ENCODE measurements around the gene TTC39B. TPM values are rescaled to one million over a fixed set of nuclear protein-coding genes. Genes with fewer than 3 reads are reported as not detected.

TTC39B gene
- total RNA-seq, 1 donor from 2014 or later = 7.0 TPM

- H3K4me1 ChIP-seq (ENCODE audit: insufficient read depth, low read length) = no peaks in the 10 kb centered on the region
- no peak overlapping the region for H3K4me3 ChIP-seq (ENCODE audit: insufficient read depth, low read depth, low read length)
- no peaks in the 10 kb centered on the region for H3K9me3 ChIP-seq (ENCODE audit: insufficient read depth, low read depth, low read length)
- no peaks in the 10 kb centered on the region for H3K79me2 ChIP-seq (ENCODE audit: insufficient read depth, low read length)
- TF ChIP-seq EZH2 (IDR thresholded peaks at IDR 0.05; ENCODE audit: insufficient read depth, low read length) = no peak
- TF ChIP-seq CTCF (IDR thresholded peaks at IDR 0.05; ENCODE audit: insufficient read depth, low read depth, low read length) = no peak
- FAIRE-seq (no peak), DNase-seq (ENCODE audit: low read depth) (peak; percentile 20)
- Mint-ChIP-seq H3K27me3 (ENCODE audit: low read depth, unreplicated experiment) (no peaks in the 10 kb centered on the region), H3K27ac (ENCODE audit: unreplicated experiment) (no peak overlapping the region), H3K36me3 (ENCODE audit: low read depth, unreplicated experiment) (peaks cover 7% of the 10 kb centered on the region), H3K4me3 (ENCODE audit: unreplicated experiment) (no peak overlapping the region), H3K4me1 (ENCODE audit: low read depth, unreplicated experiment) (peaks cover 11% of the 10 kb centered on the region), H3K9me3 (ENCODE audit: unreplicated experiment) (peaks cover 3% of the 10 kb centered on the region)
- H2AFZ ChIP-seq (ENCODE audit: low read depth, low read length) = no peak overlapping the region
- no peaks in the 10 kb centered on the region for H3K36me3 ChIP-seq (ENCODE audit: insufficient read depth, low read length)
- H3K27ac ChIP-seq (ENCODE audit: low read depth, low read length) = no peak overlapping the region
- no peak overlapping the region for H3K4me2 ChIP-seq (ENCODE audit: low read length)
- no peak overlapping the region for H3K9ac ChIP-seq (ENCODE audit: low read length)
- no peaks in the 10 kb centered on the region for H4K20me1 ChIP-seq (ENCODE audit: insufficient read depth, low read length)
- no peaks in the 10 kb centered on the region for H3K27me3 ChIP-seq (ENCODE audit: insufficient read depth, low read length)
Observed at GRCh38 chr9:15205632-15206420, 101.2 kb downstream of the TTC39B start.

- Mint-ChIP-seq H3K27ac (ENCODE audit: unreplicated experiment) (no peak overlapping the region), H3K4me1 (ENCODE audit: low read depth, unreplicated experiment) (peaks cover 9% of the 10 kb centered on the region), H3K27me3 (ENCODE audit: low read depth, unreplicated experiment) (no peaks in the 10 kb centered on the region), H3K9me3 (ENCODE audit: unreplicated experiment) (peaks cover 3% of the 10 kb centered on the region), H3K4me3 (ENCODE audit: unreplicated experiment) (no peak overlapping the region), H3K36me3 (ENCODE audit: low read depth, unreplicated experiment) (peaks cover 5% of the 10 kb centered on the region)
- FAIRE-seq = no peak
- no peak for DNase-seq (ENCODE audit: low read depth)
- TF ChIP-seq CTCF (IDR thresholded peaks at IDR 0.05; ENCODE audit: insufficient read depth, low read depth, low read length) (no peak), EZH2 (IDR thresholded peaks at IDR 0.05; ENCODE audit: insufficient read depth, low read length) (no peak)
- H3K9ac ChIP-seq (ENCODE audit: low read length) = no peak overlapping the region
- no peak overlapping the region for H3K4me2 ChIP-seq (ENCODE audit: low read length)
- H2AFZ ChIP-seq (ENCODE audit: low read depth, low read length) = no peak overlapping the region
- no peak overlapping the region for H3K4me3 ChIP-seq (ENCODE audit: insufficient read depth, low read depth, low read length)
- no peaks in the 10 kb centered on the region for H3K4me1 ChIP-seq (ENCODE audit: insufficient read depth, low read length)
- no peaks in the 10 kb centered on the region for H4K20me1 ChIP-seq (ENCODE audit: insufficient read depth, low read length)
- no peaks in the 10 kb centered on the region for H3K79me2 ChIP-seq (ENCODE audit: insufficient read depth, low read length)
- no peaks in the 10 kb centered on the region for H3K27me3 ChIP-seq (ENCODE audit: insufficient read depth, low read length)
- no peak overlapping the region for H3K27ac ChIP-seq (ENCODE audit: low read depth, low read length)
- no peaks in the 10 kb centered on the region for H3K9me3 ChIP-seq (ENCODE audit: insufficient read depth, low read depth, low read length)
- H3K36me3 ChIP-seq (ENCODE audit: insufficient read depth, low read length) = no peaks in the 10 kb centered on the region
Observed at GRCh38 chr9:15203581-15203980, 103.4 kb downstream of the TTC39B start.

GRCh38 chr9:15200111-15200510 lies 106.9 kb downstream of the TTC39B start:
- Mint-ChIP-seq H3K9me3 (ENCODE audit: unreplicated experiment) (peaks cover 8% of the 10 kb centered on the region), H3K4me1 (ENCODE audit: low read depth, unreplicated experiment) (no peaks in the 10 kb centered on the region), H3K27me3 (ENCODE audit: low read depth, unreplicated experiment) (no peaks in the 10 kb centered on the region), H3K4me3 (ENCODE audit: unreplicated experiment) (no peak overlapping the region), H3K36me3 (ENCODE audit: low read depth, unreplicated experiment) (peaks cover 16% of the 10 kb centered on the region), H3K27ac (ENCODE audit: unreplicated experiment) (no peak overlapping the region)
- no peaks in the 10 kb centered on the region for H3K79me2 ChIP-seq (ENCODE audit: insufficient read depth, low read length)
- no peak for FAIRE-seq
- TF ChIP-seq CTCF (IDR thresholded peaks at IDR 0.05; ENCODE audit: insufficient read depth, low read depth, low read length) (no peak), EZH2 (IDR thresholded peaks at IDR 0.05; ENCODE audit: insufficient read depth, low read length) (no peak)
- H3K27ac ChIP-seq (ENCODE audit: low read depth, low read length) = no peak overlapping the region
- no peak overlapping the region for H3K4me2 ChIP-seq (ENCODE audit: low read length)
- DNase-seq (ENCODE audit: low read depth) = no peak
- no peak overlapping the region for H3K4me3 ChIP-seq (ENCODE audit: insufficient read depth, low read depth, low read length)
- H3K9ac ChIP-seq (ENCODE audit: low read length) = no peak overlapping the region
- no peak overlapping the region for H2AFZ ChIP-seq (ENCODE audit: low read depth, low read length)
- no peaks in the 10 kb centered on the region for H4K20me1 ChIP-seq (ENCODE audit: insufficient read depth, low read length)
- H3K36me3 ChIP-seq (ENCODE audit: insufficient read depth, low read length) = no peaks in the 10 kb centered on the region
- H3K9me3 ChIP-seq (ENCODE audit: insufficient read depth, low read depth, low read length) = no peaks in the 10 kb centered on the region
- no peaks in the 10 kb centered on the region for H3K4me1 ChIP-seq (ENCODE audit: insufficient read depth, low read length)
- H3K27me3 ChIP-seq (ENCODE audit: insufficient read depth, low read length) = no peaks in the 10 kb centered on the region
